ENCODE measurements around the gene DBNL. TPM values are rescaled to one million over a fixed set of nuclear protein-coding genes. Genes with fewer than 3 reads are reported as not detected.
A peak's percentile ranks its signal among the peaks of the same experiment; 100 is the strongest.

The DBNL gene
- total RNA-seq, 5 donors from 2014 or later (not counting 1 experiment from before 2014, with no cell fraction given): 101 to 188 (median 156) TPM

DNA sequence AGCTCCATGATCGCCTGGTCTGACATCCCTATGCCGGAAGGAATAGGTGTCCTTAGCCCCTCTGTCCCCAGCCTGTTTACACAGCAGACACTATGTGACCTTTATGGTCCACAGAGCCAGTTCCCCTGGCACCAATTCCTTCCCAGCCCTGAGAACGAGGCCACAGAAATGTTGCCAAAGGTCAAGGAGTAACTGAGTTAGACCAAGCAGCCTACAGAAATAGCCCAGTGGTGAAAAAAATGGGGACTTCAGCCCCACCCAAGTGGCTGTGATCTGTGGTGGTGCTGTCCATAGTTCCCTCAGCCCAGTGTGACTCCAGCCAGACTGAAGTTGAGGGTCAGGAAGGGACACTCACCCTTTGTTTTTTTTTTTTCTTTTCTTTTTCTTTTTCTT lies 18.4 kb downstream of the DBNL start:
- no peak overlapping the region for H3K4me3 ChIP-seq (ENCODE audit: control insufficient read depth in 1 of 2, extremely low read depth in 1 of 2, low read length in 1 of 2)
- peak overlapping the region in 1 of 2 donors; percentile 48 for H3K27ac Mint-ChIP-seq
- WGBS (ENCODE audit: insufficient coverage): 93% methylated on average over 2 of the region's 3 CpGs
- ATAC-seq (replicated peaks in 1 of 4) (no peak), DNase-seq (no peak)
- H3K27me3 Mint-ChIP-seq: no peaks in the 10 kb centered on the region
- no peak overlapping the region for H3K4me3 Mint-ChIP-seq
- POLR2A ChIA-PET: interaction anchor here in 1 of 2 donors (0.5 kb wide), 1 partner anchor 158 kb away, joined by 3 read pairs; no protein-coding TSS in a partner anchor
- peaks cover 7 to 39% of the 10 kb centered on the region in 2 donors for H3K36me3 ChIP-seq (ENCODE audit: control insufficient read depth in 2 of 2, extremely low read depth in 1 of 2, insufficient read depth in 1 of 2, low read length in 1 of 2)
- peaks cover 25% of the 10 kb centered on the region for H3K36me3 Mint-ChIP-seq
- peaks cover 31 to 38% (median 37%) of the 10 kb centered on the region in 3 donors for H3K4me1 Mint-ChIP-seq
- no peaks in the 10 kb centered on the region for H3K9me3 Mint-ChIP-seq
- no peak overlapping the region for H3K27ac ChIP-seq (ENCODE audit: low read length)
- peaks cover 0 to 61% of the 10 kb centered on the region in 2 experiments for H3K4me1 ChIP-seq (ENCODE audit: control insufficient read depth in 1 of 2, extremely low read depth in 1 of 2, insufficient read depth in 2 of 2, low read length in 2 of 2)
- H3K9me3 ChIP-seq: no peaks in the 10 kb centered on the region
- peaks cover 0 to 6% of the 10 kb centered on the region in 2 experiments for H3K27me3 ChIP-seq (replicated peaks in 1 of 2; ENCODE audit: control insufficient read depth in 2 of 2, extremely low read depth in 1 of 2, insufficient read depth in 2 of 2, low read length in 1 of 2)
- CTCF ChIA-PET: no interaction called here

DNA sequence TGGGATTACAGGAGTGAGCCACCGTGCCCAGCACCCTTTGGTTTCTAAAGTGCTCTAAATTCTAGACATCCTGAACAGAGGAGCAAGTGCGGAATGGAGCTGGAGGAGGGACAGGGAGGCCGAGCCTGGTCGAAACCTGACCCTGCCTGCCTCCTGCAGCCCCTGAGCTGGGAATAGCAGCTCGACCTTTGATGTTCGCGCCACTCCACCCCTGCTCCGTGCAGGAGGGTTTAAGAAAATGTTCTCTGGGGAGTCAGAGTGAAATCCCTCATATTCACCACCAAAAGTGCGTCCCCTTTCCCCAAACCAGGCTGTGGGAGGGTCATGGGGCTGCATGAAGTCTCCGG lies 19.0 kb downstream of the DBNL start:
- 90% methylated on average over 2 of the region's 10 CpGs for WGBS (ENCODE audit: insufficient coverage)
- Histone ChIP-seq H3K4me1 (ENCODE audit: control insufficient read depth in 1 of 2, extremely low read depth in 1 of 2, insufficient read depth in 2 of 2, low read length in 2 of 2) (peaks cover 0 to 54% of the 10 kb centered on the region in 2 experiments), H3K4me3 (ENCODE audit: control insufficient read depth in 1 of 2, extremely low read depth in 1 of 2, low read length in 1 of 2) (no peak overlapping the region), H3K9me3 (no peaks in the 10 kb centered on the region), H3K27me3 (replicated peaks in 1 of 2; ENCODE audit: control insufficient read depth in 2 of 2, extremely low read depth in 1 of 2, insufficient read depth in 2 of 2, low read length in 1 of 2) (peaks cover 0 to 6% of the 10 kb centered on the region in 2 experiments), H3K27ac (ENCODE audit: low read length) (no peak overlapping the region), H3K36me3 (ENCODE audit: control insufficient read depth in 2 of 2, extremely low read depth in 1 of 2, insufficient read depth in 1 of 2, low read length in 1 of 2) (peaks cover 3 to 33% of the 10 kb centered on the region in 2 donors)
- H3K36me3 Mint-ChIP-seq: peaks cover 20% of the 10 kb centered on the region
- no peaks in the 10 kb centered on the region for H3K27me3 Mint-ChIP-seq
- ChIA-PET CTCF (no interaction called here), POLR2A (no interaction called here)
- DNase-seq (peak in 1 of 35 experiments; percentile 2), ATAC-seq (replicated peaks in 1 of 4) (no peak)
- no peak overlapping the region for H3K4me3 Mint-ChIP-seq
- H3K9me3 Mint-ChIP-seq: peaks cover 0 to under 1% (median 0%) of the 10 kb centered on the region in 3 donors
- H3K4me1 Mint-ChIP-seq: peaks cover 31 to 40% (median 33%) of the 10 kb centered on the region in 3 donors
- H3K27ac Mint-ChIP-seq: no peak overlapping the region

DNA sequence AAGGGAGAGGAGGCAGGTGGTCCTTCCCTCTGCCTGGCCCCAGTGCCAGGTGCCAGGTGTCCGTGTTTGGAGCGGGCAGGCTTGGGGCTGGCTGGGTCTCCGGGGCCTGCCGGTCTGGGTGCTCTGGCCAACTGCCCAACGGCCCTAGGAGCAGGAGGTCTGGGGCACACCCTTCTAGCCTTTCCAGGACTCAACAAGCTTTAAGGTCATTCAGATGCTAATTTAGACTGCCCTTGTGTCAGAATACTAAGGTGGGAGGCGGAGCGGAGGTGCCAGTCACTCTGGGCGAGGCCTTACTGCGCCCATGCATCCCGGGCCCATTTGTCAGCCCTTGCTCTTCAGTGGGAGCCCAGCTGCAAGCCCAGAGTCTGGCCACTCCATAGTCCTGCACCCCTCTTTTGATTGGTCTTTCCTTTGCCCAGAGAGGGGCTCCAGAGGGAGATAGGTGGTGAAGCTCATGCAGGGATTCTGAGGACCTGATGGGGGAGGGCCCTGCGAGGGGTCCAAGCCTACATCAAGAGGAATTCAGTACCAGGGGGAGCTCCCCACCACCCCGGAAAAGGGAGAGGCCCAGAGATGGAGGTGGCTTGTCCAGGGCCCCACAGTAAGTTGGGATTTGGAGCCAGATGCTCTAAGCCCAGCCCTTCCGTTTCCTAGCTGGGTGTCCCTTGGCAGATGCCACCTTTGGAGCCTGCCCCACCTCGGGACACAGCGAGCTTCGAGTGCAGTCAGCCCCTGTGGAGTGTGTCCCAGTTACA lies 19.6 kb downstream of the DBNL start:
- H3K4me1 Mint-ChIP-seq: peaks cover 27 to 39% (median 30%) of the 10 kb centered on the region in 3 donors
- H3K27ac ChIP-seq (ENCODE audit: low read length): no peak overlapping the region
- no peak overlapping the region for H3K4me3 ChIP-seq (ENCODE audit: control insufficient read depth in 1 of 2, extremely low read depth in 1 of 2, low read length in 1 of 2)
- POLR2A ChIA-PET: no interaction called here
- ATAC-seq (replicated peaks in 1 of 4) (peak in 1 of 4 experiments; percentile 5), DNase-seq (no peak)
- 74% methylated on average over 10 of the region's 16 CpGs for WGBS (ENCODE audit: insufficient coverage)
- H3K27ac Mint-ChIP-seq: no peak overlapping the region
- H3K27me3 ChIP-seq (replicated peaks in 1 of 2; ENCODE audit: control insufficient read depth in 2 of 2, extremely low read depth in 1 of 2, insufficient read depth in 2 of 2, low read length in 1 of 2): peaks cover 0 to 6% of the 10 kb centered on the region in 2 experiments
- H3K9me3 ChIP-seq: no peaks in the 10 kb centered on the region
- peaks cover 2 to 28% of the 10 kb centered on the region in 2 donors for H3K36me3 ChIP-seq (ENCODE audit: control insufficient read depth in 2 of 2, extremely low read depth in 1 of 2, insufficient read depth in 1 of 2, low read length in 1 of 2)
- CTCF ChIA-PET: no interaction called here
- no peak overlapping the region for H3K4me3 Mint-ChIP-seq
- H3K27me3 Mint-ChIP-seq: no peaks in the 10 kb centered on the region
- peaks cover 15% of the 10 kb centered on the region for H3K36me3 Mint-ChIP-seq
- H3K9me3 Mint-ChIP-seq: peaks cover 0 to 3% (median 0%) of the 10 kb centered on the region in 3 donors
- H3K4me1 ChIP-seq (ENCODE audit: control insufficient read depth in 1 of 2, extremely low read depth in 1 of 2, insufficient read depth in 2 of 2, low read length in 2 of 2): peaks cover 0 to 49% of the 10 kb centered on the region in 2 experiments

DNA sequence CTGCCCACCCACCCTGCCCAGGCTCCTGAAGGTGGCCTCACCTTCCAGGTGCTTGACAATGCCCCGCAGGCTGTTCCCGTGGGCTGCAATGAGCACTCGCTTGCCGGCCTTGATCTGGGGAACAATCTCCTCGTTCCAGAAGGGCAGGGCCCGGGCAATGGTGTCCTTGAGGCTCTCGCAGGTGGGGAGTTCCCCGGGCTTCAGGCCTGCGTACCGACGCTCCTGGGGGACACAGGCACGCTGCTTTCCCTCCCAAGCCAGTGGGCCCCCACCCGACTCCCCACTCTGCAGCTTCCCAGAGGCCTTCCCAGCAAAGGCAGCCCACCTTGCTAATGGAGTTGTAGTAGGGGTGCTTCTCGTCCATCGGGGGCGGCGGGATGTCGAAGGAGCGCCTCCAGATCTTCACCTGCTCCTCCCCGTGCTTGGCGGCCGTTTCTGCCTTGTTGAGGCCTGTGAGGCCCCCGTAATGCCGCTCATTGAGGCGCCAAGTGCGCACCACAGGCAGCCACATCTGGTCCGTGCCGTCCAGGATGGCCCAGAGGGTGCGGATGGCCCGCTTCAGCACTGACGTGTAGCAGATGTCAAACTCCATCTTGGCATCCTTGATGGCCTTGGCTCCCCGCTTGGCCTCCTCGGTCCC lies 20.4 kb downstream of the DBNL start:
- peaks cover 27 to 39% (median 29%) of the 10 kb centered on the region in 3 donors for H3K4me1 Mint-ChIP-seq
- H3K27me3 Mint-ChIP-seq: no peaks in the 10 kb centered on the region
- H3K27ac Mint-ChIP-seq: peak overlapping the region; percentile 43 to 58
- Histone ChIP-seq H3K36me3 (ENCODE audit: control insufficient read depth in 2 of 2, extremely low read depth in 1 of 2, insufficient read depth in 1 of 2, low read length in 1 of 2) (peaks cover 2 to 19% of the 10 kb centered on the region in 2 donors), H3K4me1 (ENCODE audit: control insufficient read depth in 1 of 2, extremely low read depth in 1 of 2, insufficient read depth in 2 of 2, low read length in 2 of 2) (peaks cover 0 to 41% of the 10 kb centered on the region in 2 experiments), H3K27ac (ENCODE audit: low read length) (no peak overlapping the region), H3K4me3 (ENCODE audit: control insufficient read depth in 1 of 2, extremely low read depth in 1 of 2, low read length in 1 of 2) (no peak overlapping the region), H3K27me3 (replicated peaks in 1 of 2; ENCODE audit: control insufficient read depth in 2 of 2, extremely low read depth in 1 of 2, insufficient read depth in 2 of 2, low read length in 1 of 2) (peaks cover 0 to 6% of the 10 kb centered on the region in 2 experiments), H3K9me3 (no peaks in the 10 kb centered on the region)
- H3K36me3 Mint-ChIP-seq: peaks cover 11% of the 10 kb centered on the region
- DNase-seq (no peak), ATAC-seq (replicated peaks in 1 of 4) (peak in 3 of 4 experiments; percentile 13 to 46 (median 15))
- WGBS (ENCODE audit: insufficient coverage): 42% methylated on average over 24 of the region's 33 CpGs
- ChIA-PET POLR2A (interaction anchor here in 1 of 2 donors (0.7 kb wide), 1 partner anchor 100 kb away, joined by 3 read pairs; no protein-coding TSS in a partner anchor), CTCF (no interaction called here)
- peak overlapping the region in 1 of 3 donors; percentile 24 for H3K4me3 Mint-ChIP-seq
- peaks cover 0 to 3% (median 0%) of the 10 kb centered on the region in 3 donors for H3K9me3 Mint-ChIP-seq

DNA sequence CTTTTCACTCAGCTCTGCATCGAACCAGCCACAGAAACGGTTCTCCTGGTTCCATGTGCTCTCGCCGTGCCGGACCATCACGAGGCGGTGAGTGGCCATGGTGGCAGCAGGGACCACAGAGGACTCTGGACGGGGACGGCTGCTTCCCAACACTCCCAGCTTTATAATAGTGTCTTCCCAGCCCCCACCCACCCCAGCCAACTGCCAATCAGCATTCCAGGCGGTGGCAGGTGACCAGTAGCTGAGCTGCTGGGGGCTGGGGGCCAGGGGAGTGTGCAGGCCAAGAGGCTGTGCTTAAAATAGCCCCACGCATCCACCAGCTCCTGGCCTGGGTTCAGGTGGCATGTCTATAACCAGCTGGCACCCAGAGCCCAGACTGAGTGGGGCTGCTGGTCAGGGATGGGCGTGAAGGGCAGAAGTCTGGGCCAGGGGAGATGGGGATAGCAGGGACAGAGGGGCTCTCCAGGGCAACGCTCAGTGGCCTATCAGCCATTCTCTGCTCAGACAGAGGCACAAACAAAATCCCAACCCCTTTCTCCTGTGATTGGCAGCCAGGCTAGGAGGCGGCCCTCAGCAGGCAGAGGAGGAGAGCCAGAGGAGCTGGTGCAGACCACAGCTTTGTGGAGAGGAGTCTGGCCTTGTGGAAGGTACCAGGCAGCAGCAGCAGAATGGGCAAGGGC lies 21.1 kb downstream of the DBNL start, which contains the start of gene PGAM2:
PGAM2 (minus strand) TSS at position 137 of the 680 bp plus-strand sequence; CDS start at position 99, 38 bp downstream.
- ChIA-PET POLR2A (interaction anchor here in 1 of 2 donors (0.7 kb wide), 1 partner anchor 100 kb away, joined by 3 read pairs; no protein-coding TSS in a partner anchor), CTCF (interaction anchor here in 1 of 2 donors (0.6 kb wide), 1 partner anchor 548 kb away, joined by 3 read pairs; no protein-coding TSS in a partner anchor)
- peaks cover 0 to 6% of the 10 kb centered on the region in 2 experiments for H3K27me3 ChIP-seq (replicated peaks in 1 of 2; ENCODE audit: control insufficient read depth in 2 of 2, extremely low read depth in 1 of 2, insufficient read depth in 2 of 2, low read length in 1 of 2)
- H3K27me3 Mint-ChIP-seq: no peaks in the 10 kb centered on the region
- H3K4me1 Mint-ChIP-seq: peaks cover 27 to 38% (median 29%) of the 10 kb centered on the region in 3 donors
- WGBS (ENCODE audit: insufficient coverage): 27% methylated on average over 7 of the region's 14 CpGs
- no peak for DNase-seq
- H3K9me3 ChIP-seq: no peaks in the 10 kb centered on the region
- peaks cover 0 to 37% of the 10 kb centered on the region in 2 experiments for H3K4me1 ChIP-seq (ENCODE audit: control insufficient read depth in 1 of 2, extremely low read depth in 1 of 2, insufficient read depth in 2 of 2, low read length in 2 of 2)
- peak in 3 of 4 experiments; percentile 20 to 62 (median 23) for ATAC-seq (replicated peaks in 1 of 4)
- peaks cover 6% of the 10 kb centered on the region for H3K36me3 Mint-ChIP-seq
- peaks cover 2 to 13% of the 10 kb centered on the region in 2 donors for H3K36me3 ChIP-seq (ENCODE audit: control insufficient read depth in 2 of 2, extremely low read depth in 1 of 2, insufficient read depth in 1 of 2, low read length in 1 of 2)
- H3K4me3 Mint-ChIP-seq: peak within 1 kb of the TSS in 1 of 3 donors; percentile 24
- peak within 1 kb of the TSS; percentile 43 to 66 for H3K27ac Mint-ChIP-seq
- H3K9me3 Mint-ChIP-seq: peaks cover 0 to 3% (median 0%) of the 10 kb centered on the region in 3 donors
- no peak within 1 kb of the TSS for H3K4me3 ChIP-seq (ENCODE audit: control insufficient read depth in 1 of 2, extremely low read depth in 1 of 2, low read length in 1 of 2)
- no peak within 1 kb of the TSS for H3K27ac ChIP-seq (ENCODE audit: low read length)
